Activated B cell treated with CpG ODN at 0.5 μM for 24 hours (primary cell): Measurements from ENCODE around the gene AKT1. TPM values are rescaled to one million over a fixed set of nuclear protein-coding genes. Genes with fewer than 3 reads are reported as not detected.

ENCODE experiments used
- ATAC-seq: fragments of 200-7000 bp; cut with Tn5 transposase; one replicate; pipeline ENCODE4 v1.10.0; 2021; ENCODE audit warnings: low read depth, mild to moderate bottlenecking, moderate library complexity
- CTCF ChIA-PET: fragments of 350-600 bp; sonication (Branson Sonifier 250); formaldehyde crosslinking; loops from one replicate; lab custom pipeline; 2021; ENCODE audit warnings: antibody characterized with exemption; lab: Charles Lee
- POLR2A ChIA-PET: fragments of 350-600 bp; sonication (Branson Sonifier 250); formaldehyde crosslinking; loops from one replicate; lab custom pipeline; 2021; ENCODE audit warnings: antibody characterized with exemption; lab: Charles Lee
- DNase-seq: peaks from one replicate; pipeline ENCODE4 v3.0.0; 2022
- H3K27ac Mint-ChIP-seq: one replicate; pipeline ENCODE4 v1.8.0; 2020; ENCODE audit warnings: mixed read lengths
- H3K27me3 Mint-ChIP-seq: one replicate; pipeline ENCODE4 v1.8.0; 2021; ENCODE audit warnings: mixed read lengths
- H3K36me3 Mint-ChIP-seq: one replicate; pipeline ENCODE4 v1.8.0; 2021; ENCODE audit warnings: low read depth, mixed read lengths
- H3K4me1 Mint-ChIP-seq: one replicate; pipeline ENCODE4 v1.8.0; 2021; ENCODE audit warnings: mixed read lengths
- H3K4me3 Mint-ChIP-seq: one replicate; pipeline ENCODE4 v1.8.0; 2020; ENCODE audit warnings: mild to moderate bottlenecking, mixed read lengths
- H3K9me3 Mint-ChIP-seq: one replicate; pipeline ENCODE4 v1.8.0; 2020; ENCODE audit warnings: mixed read lengths
- CTCF ChIP-seq: fragments of 200-600 bp; IDR thresholded peaks from one replicate; pipeline ENCODE4 v1.8.0; 2022; ENCODE audit warnings: antibody characterized with exemption, mild to moderate bottlenecking
- intact Hi-C: fragments of 100-400 bp; cut with micrococcal nuclease; formaldehyde crosslinking; loops from one replicate; pipeline ENCODE4 v1.15.1; 2024
- total RNA-seq: library from RNA; stranded (reverse); gene quantifications from 2 replicates; pipeline ENCODE4 v1.2.3, GENCODE V29; 2022

The AKT1 gene
- total RNA-seq, 1 donor from 2014 or later = 80.8 TPM

GRCh38 chr14:104765517-104765916, 30.0 kb downstream of the AKT1 start:
- no peak overlapping the region for H3K4me3 Mint-ChIP-seq
- no peak for ATAC-seq
- intact Hi-C loops = no loop called here
- no peaks in the 10 kb centered on the region for H3K9me3 Mint-ChIP-seq
- H3K27me3 Mint-ChIP-seq = no peaks in the 10 kb centered on the region
- ChIA-PET CTCF (interaction anchor here (4.3 to 6.7 kb wide), 2 partner anchors 12 to 61 kb away, joined by 27 to 59 read pairs; partner anchors contain the start of gene SIVA1), POLR2A (no interaction called here)
- no peak for TF ChIP-seq CTCF
- no peak for DNase-seq
- H3K36me3 Mint-ChIP-seq = peaks cover 22% of the 10 kb centered on the region
- no peak overlapping the region for H3K27ac Mint-ChIP-seq
- peaks cover 3% of the 10 kb centered on the region for H3K4me1 Mint-ChIP-seq

GRCh38 chr14:104758981-104759969, 36.3 kb downstream of the AKT1 start:
- ATAC-seq (no peak), DNase-seq (no peak)
- TF ChIP-seq CTCF = no peak
- CTCF ChIA-PET = no interaction called here
- intact Hi-C loops = no loop called here
- no peak overlapping the region for H3K27ac Mint-ChIP-seq
- H3K36me3 Mint-ChIP-seq = peaks cover 72% of the 10 kb centered on the region
- no peaks in the 10 kb centered on the region for H3K9me3 Mint-ChIP-seq
- POLR2A ChIA-PET = interaction anchor here (0.5 kb wide), 1 partner anchor 327 kb away, joined by 11 read pairs; no protein-coding TSS in a partner anchor
- peaks cover 14% of the 10 kb centered on the region for H3K4me1 Mint-ChIP-seq
- no peak overlapping the region for H3K4me3 Mint-ChIP-seq
- H3K27me3 Mint-ChIP-seq = no peaks in the 10 kb centered on the region

GRCh38 chr14:104757681-104758392, 37.7 kb downstream of the AKT1 start:
- Mint-ChIP-seq H3K27me3 (no peaks in the 10 kb centered on the region), H3K9me3 (no peaks in the 10 kb centered on the region), H3K4me1 (peaks cover 26% of the 10 kb centered on the region), H3K27ac (no peak overlapping the region), H3K4me3 (no peak overlapping the region), H3K36me3 (peaks cover 74% of the 10 kb centered on the region)
- CTCF ChIA-PET = no interaction called here
- TF ChIP-seq CTCF = no peak
- ATAC-seq (no peak), DNase-seq (no peak)
- intact Hi-C loops = no loop called here
- POLR2A ChIA-PET = interaction anchor here (0.6 kb wide), 1 partner anchor 228 kb away, joined by 3 read pairs; the partner anchor contains the start of gene CLBA1

- Mint-ChIP-seq H3K36me3 (peaks cover 74% of the 10 kb centered on the region), H3K27me3 (no peaks in the 10 kb centered on the region), H3K27ac (no peak overlapping the region), H3K4me3 (no peak overlapping the region), H3K9me3 (no peaks in the 10 kb centered on the region), H3K4me1 (peaks cover 32% of the 10 kb centered on the region)
- intact Hi-C loops = no loop called here
- ATAC-seq (no peak), DNase-seq (no peak)
- CTCF ChIA-PET = no interaction called here
- POLR2A ChIA-PET = no interaction called here
- TF ChIP-seq CTCF = no peak
Observed at GRCh38 chr14:104757238-104757585, 38.3 kb downstream of the AKT1 start.
